ENCODE data around the gene CLK1.

Gene CLK1

GRCh38 chr2:200869014-200869413, 4.6 kb upstream of the CLK1 start:
- H3K27ac ChIP-seq (ENCODE audit: insufficient read depth in 1 of 2, low read depth in 1 of 2, low read length in 2 of 2, poor library complexity in 1 of 2, severe bottlenecking in 2 of 2): no peak overlapping the region
- CTCF ChIA-PET: interaction anchor here (1.6 to 2.2 kb wide), 3 partner anchors 9 to 14 kb away, joined by 4 to 7 read pairs (median 4); no protein-coding TSS in a partner anchor

GRCh38 chr2:200863782-200864175, 679 bp downstream of the CLK1 start:
- DNase-seq: peak in 1 of 3 donors; percentile 45
- Histone ChIP-seq H3K27ac (ENCODE audit: insufficient read depth in 1 of 2, low read depth in 1 of 2, low read length in 2 of 2, poor library complexity in 1 of 2, severe bottlenecking in 2 of 2) (peak overlapping the region; percentile 99 to 100), H3K4me3 (ENCODE audit: control insufficient read depth in 1 of 7, extremely low read depth in 1 of 7, insufficient read depth in 4 of 7, low read depth in 2 of 7, low read length in 6 of 7) (peak overlapping the region; percentile 80 to 100 (median 99)), H3K4me1 (ENCODE audit: control extremely low read depth in 1 of 4, control insufficient read depth in 4 of 4, insufficient read depth in 4 of 4, low read length in 3 of 4) (peaks cover 16 to 53% (median 28%) of the 10 kb centered on the region in 4 experiments), H3K27me3 (replicated peaks in 2 of 5; ENCODE audit: control insufficient read depth in 4 of 5, insufficient read depth in 5 of 5, low read length in 4 of 5) (no peaks in the 10 kb centered on the region), H3K36me3 (ENCODE audit: control insufficient read depth in 4 of 4, insufficient read depth in 4 of 4, low read length in 3 of 4) (peaks cover 8 to 33% (median 13%) of the 10 kb centered on the region in 4 experiments), H3K9me3 (ENCODE audit: control extremely low read depth in 1 of 5, control insufficient read depth in 4 of 5, insufficient read depth in 2 of 5, low read depth in 1 of 5, low read length in 4 of 5) (no peaks in the 10 kb centered on the region)
- CTCF ChIA-PET: interaction anchor here (0.6 to 2.1 kb wide), 6 partner anchors 13 to 39 kb away, joined by 3 to 6 read pairs (median 5); partner anchors contain the start of genes NIF3L1 and PPIL3
- POLR2A ChIA-PET: interaction anchor here (0.6 to 1.8 kb wide), 7 partner anchors 10 to 52 kb away, joined by 3 to 19 read pairs (median 4); partner anchors contain the start of genes BZW1, NIF3L1 and PPIL3
- under 1% methylated on average over 18 of the region's 19 CpGs for WGBS (ENCODE audit: insufficient coverage)

More at GRCh38 chr2:200869014-200869413, 4.6 kb upstream of the CLK1 start:
- 81% methylated on average over 2 of the region's 2 CpGs for WGBS (ENCODE audit: insufficient coverage)
- H3K4me3 ChIP-seq (ENCODE audit: control insufficient read depth in 1 of 7, extremely low read depth in 1 of 7, insufficient read depth in 4 of 7, low read depth in 2 of 7, low read length in 6 of 7): no peak overlapping the region
- POLR2A ChIA-PET: no interaction called here
- no peaks in the 10 kb centered on the region for H3K27me3 ChIP-seq (replicated peaks in 2 of 5; ENCODE audit: control insufficient read depth in 4 of 5, insufficient read depth in 5 of 5, low read length in 4 of 5)
- H3K36me3 ChIP-seq (ENCODE audit: control insufficient read depth in 4 of 4, insufficient read depth in 4 of 4, low read length in 3 of 4): peaks cover 9 to 13% (median 11%) of the 10 kb centered on the region in 4 experiments
- DNase-seq: peak in 1 of 3 donors; percentile 26
- H3K9me3 ChIP-seq (ENCODE audit: control extremely low read depth in 1 of 5, control insufficient read depth in 4 of 5, insufficient read depth in 2 of 5, low read depth in 1 of 5, low read length in 4 of 5): no peaks in the 10 kb centered on the region
- H3K4me1 ChIP-seq (ENCODE audit: control extremely low read depth in 1 of 4, control insufficient read depth in 4 of 4, insufficient read depth in 4 of 4, low read length in 3 of 4): peaks cover 4 to 25% (median 17%) of the 10 kb centered on the region in 4 experiments

DNA sequence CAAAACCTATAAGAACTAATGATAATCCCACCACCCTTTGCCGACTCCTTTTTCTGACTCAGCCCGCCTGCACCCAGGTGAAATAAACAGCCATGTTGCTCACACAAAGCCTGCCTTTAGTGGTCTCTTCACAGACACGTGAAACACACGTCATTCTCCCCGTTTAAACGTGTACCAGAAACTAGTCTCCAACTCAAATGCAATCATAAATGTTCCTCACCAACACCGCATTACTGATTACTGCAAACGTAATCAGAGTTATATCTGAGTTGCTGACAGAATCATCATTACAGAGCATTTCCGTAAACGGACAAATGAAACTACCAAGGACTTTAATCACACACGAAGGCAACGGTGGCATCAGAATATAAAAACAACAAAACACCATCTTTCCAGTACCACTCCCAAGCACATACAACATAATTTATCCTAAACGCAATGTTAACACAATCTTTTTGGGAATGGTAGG, 1.9 kb downstream of the CLK1 start:
- Histone ChIP-seq H3K4me1 (ENCODE audit: control extremely low read depth in 1 of 4, control insufficient read depth in 4 of 4, insufficient read depth in 4 of 4, low read length in 3 of 4) (peaks cover 16 to 53% (median 27%) of the 10 kb centered on the region in 4 experiments), H3K36me3 (ENCODE audit: control insufficient read depth in 4 of 4, insufficient read depth in 4 of 4, low read length in 3 of 4) (peaks cover 13 to 45% (median 23%) of the 10 kb centered on the region in 4 experiments), H3K27ac (ENCODE audit: insufficient read depth in 1 of 2, low read depth in 1 of 2, low read length in 2 of 2, poor library complexity in 1 of 2, severe bottlenecking in 2 of 2) (peak overlapping the region; percentile 99 to 100), H3K27me3 (replicated peaks in 2 of 5; ENCODE audit: control insufficient read depth in 4 of 5, insufficient read depth in 5 of 5, low read length in 4 of 5) (no peaks in the 10 kb centered on the region), H3K9me3 (ENCODE audit: control extremely low read depth in 1 of 5, control insufficient read depth in 4 of 5, insufficient read depth in 2 of 5, low read depth in 1 of 5, low read length in 4 of 5) (no peaks in the 10 kb centered on the region), H3K4me3 (ENCODE audit: control insufficient read depth in 1 of 7, extremely low read depth in 1 of 7, insufficient read depth in 4 of 7, low read depth in 2 of 7, low read length in 6 of 7) (peak overlapping the region in 6 of 7 experiments; percentile 80 to 100 (median 99))
- ChIA-PET POLR2A (interaction anchor here (1.0 kb wide), 1 partner anchor 26 kb away, joined by 3 read pairs; the partner anchor contains the start of genes NIF3L1 and PPIL3), CTCF (no interaction called here)
- DNase-seq: peak; percentile 59 to 84 (median 74)
- WGBS (ENCODE audit: insufficient coverage): 0% methylated on average over 10 of the region's 13 CpGs

DNA sequence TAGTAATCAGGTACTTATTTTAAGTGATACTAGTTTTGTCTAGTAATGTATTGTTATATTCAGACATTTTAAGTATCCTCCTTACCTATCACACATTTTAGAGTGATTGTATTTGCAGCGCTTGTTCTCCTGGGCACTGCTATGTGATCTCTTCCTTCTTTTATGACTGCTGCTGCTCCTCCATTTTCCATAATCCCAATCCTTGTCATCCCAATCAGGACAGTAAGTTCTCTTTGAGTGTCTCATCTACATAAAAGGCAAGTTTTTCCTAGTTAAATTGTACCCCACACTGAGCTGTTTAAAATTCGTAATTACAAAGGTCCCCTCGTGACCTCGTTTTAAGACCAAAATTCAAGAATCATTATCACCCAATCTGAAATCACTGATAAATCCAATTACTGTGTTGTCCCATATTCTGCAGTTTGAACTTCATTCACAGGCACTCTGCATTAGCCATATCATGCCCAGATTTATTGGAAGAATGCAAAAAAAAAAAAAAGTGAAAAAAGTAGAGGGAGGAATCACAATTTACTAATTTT, 2.8 kb downstream of the CLK1 start:
- WGBS (ENCODE audit: insufficient coverage): 9% methylated on average over 4 of the region's 4 CpGs
- peak overlapping the region in 6 of 7 experiments; percentile 80 to 100 (median 99) for H3K4me3 ChIP-seq (ENCODE audit: control insufficient read depth in 1 of 7, extremely low read depth in 1 of 7, insufficient read depth in 4 of 7, low read depth in 2 of 7, low read length in 6 of 7)
- H3K27ac ChIP-seq (ENCODE audit: insufficient read depth in 1 of 2, low read depth in 1 of 2, low read length in 2 of 2, poor library complexity in 1 of 2, severe bottlenecking in 2 of 2): peak overlapping the region in 1 of 2 experiments; percentile 100
- no peak for DNase-seq
- peaks cover 12 to 44% (median 20%) of the 10 kb centered on the region in 4 experiments for H3K4me1 ChIP-seq (ENCODE audit: control extremely low read depth in 1 of 4, control insufficient read depth in 4 of 4, insufficient read depth in 4 of 4, low read length in 3 of 4)
- H3K36me3 ChIP-seq (ENCODE audit: control insufficient read depth in 4 of 4, insufficient read depth in 4 of 4, low read length in 3 of 4): peaks cover 16 to 54% (median 30%) of the 10 kb centered on the region in 4 experiments
- CTCF ChIA-PET: no interaction called here
- POLR2A ChIA-PET: no interaction called here
- H3K9me3 ChIP-seq (ENCODE audit: control extremely low read depth in 1 of 5, control insufficient read depth in 4 of 5, insufficient read depth in 2 of 5, low read depth in 1 of 5, low read length in 4 of 5): no peaks in the 10 kb centered on the region
- H3K27me3 ChIP-seq (replicated peaks in 2 of 5; ENCODE audit: control insufficient read depth in 4 of 5, insufficient read depth in 5 of 5, low read length in 4 of 5): no peaks in the 10 kb centered on the region

- Histone ChIP-seq H3K4me3 (ENCODE audit: control insufficient read depth in 1 of 7, extremely low read depth in 1 of 7, insufficient read depth in 4 of 7, low read depth in 2 of 7, low read length in 6 of 7) (peak overlapping the region in 3 of 7 experiments; percentile 38 to 100 (median 99)), H3K4me1 (ENCODE audit: control extremely low read depth in 1 of 4, control insufficient read depth in 4 of 4, insufficient read depth in 4 of 4, low read length in 3 of 4) (peaks cover 12 to 38% (median 18%) of the 10 kb centered on the region in 4 experiments), H3K9me3 (ENCODE audit: control extremely low read depth in 1 of 5, control insufficient read depth in 4 of 5, insufficient read depth in 2 of 5, low read depth in 1 of 5, low read length in 4 of 5) (no peaks in the 10 kb centered on the region), H3K27ac (ENCODE audit: insufficient read depth in 1 of 2, low read depth in 1 of 2, low read length in 2 of 2, poor library complexity in 1 of 2, severe bottlenecking in 2 of 2) (peak overlapping the region in 1 of 2 experiments; percentile 100), H3K36me3 (ENCODE audit: control insufficient read depth in 4 of 4, insufficient read depth in 4 of 4, low read length in 3 of 4) (peaks cover 16 to 63% (median 41%) of the 10 kb centered on the region in 4 experiments), H3K27me3 (replicated peaks in 2 of 5; ENCODE audit: control insufficient read depth in 4 of 5, insufficient read depth in 5 of 5, low read length in 4 of 5) (no peaks in the 10 kb centered on the region)
- ChIA-PET CTCF (interaction anchor here (0.7 to 2.7 kb wide), 3 partner anchors 11 to 32 kb away, joined by 3 to 9 read pairs (median 4); no protein-coding TSS in a partner anchor), POLR2A (no interaction called here)
- 69% methylated on average over 7 of the region's 12 CpGs for WGBS (ENCODE audit: insufficient coverage)
- peak in 1 of 3 donors; percentile 48 for DNase-seq
Measured at GRCh38 chr2:200860092-200860795, 4.2 kb downstream of the CLK1 start.

DNA sequence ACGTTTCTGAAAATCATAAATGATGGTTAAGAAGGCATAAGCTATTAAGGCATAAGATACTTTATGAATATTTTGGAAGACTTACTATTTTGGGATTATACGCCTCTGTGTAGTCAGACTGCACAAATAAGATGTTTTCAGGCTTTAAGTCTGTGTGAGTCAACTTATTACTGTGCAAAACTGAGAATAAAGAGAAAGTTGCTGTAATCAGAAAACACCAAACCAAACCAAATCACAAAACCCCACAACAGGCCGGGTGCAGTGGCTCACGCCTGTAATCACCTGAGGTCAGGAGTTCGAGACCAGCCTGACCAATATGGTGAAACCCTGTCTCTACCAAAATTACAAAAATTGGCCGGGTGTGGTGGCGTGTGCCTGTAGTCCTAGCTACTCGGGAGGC, 7.7 kb downstream of the CLK1 start:
- no peak for DNase-seq
- Histone ChIP-seq H3K27ac (ENCODE audit: insufficient read depth in 1 of 2, low read depth in 1 of 2, low read length in 2 of 2, poor library complexity in 1 of 2, severe bottlenecking in 2 of 2) (no peak overlapping the region), H3K9me3 (ENCODE audit: control extremely low read depth in 1 of 5, control insufficient read depth in 4 of 5, insufficient read depth in 2 of 5, low read depth in 1 of 5, low read length in 4 of 5) (no peaks in the 10 kb centered on the region), H3K4me1 (ENCODE audit: control extremely low read depth in 1 of 4, control insufficient read depth in 4 of 4, insufficient read depth in 4 of 4, low read length in 3 of 4) (peaks cover 9 to 27% (median 12%) of the 10 kb centered on the region in 4 experiments), H3K4me3 (ENCODE audit: control insufficient read depth in 1 of 7, extremely low read depth in 1 of 7, insufficient read depth in 4 of 7, low read depth in 2 of 7, low read length in 6 of 7) (no peak overlapping the region), H3K27me3 (replicated peaks in 2 of 5; ENCODE audit: control insufficient read depth in 4 of 5, insufficient read depth in 5 of 5, low read length in 4 of 5) (no peaks in the 10 kb centered on the region), H3K36me3 (ENCODE audit: control insufficient read depth in 4 of 4, insufficient read depth in 4 of 4, low read length in 3 of 4) (peaks cover 32 to 94% (median 64%) of the 10 kb centered on the region in 4 experiments)
- ChIA-PET POLR2A (interaction anchor here (1.2 kb wide), 1 partner anchor 13 kb away, joined by 3 read pairs; no protein-coding TSS in a partner anchor), CTCF (interaction anchor here (1.3 to 1.5 kb wide), 2 partner anchors 28 to 42 kb away, joined by 3 to 4 read pairs; no protein-coding TSS in a partner anchor)
- 97% methylated on average over 7 of the region's 8 CpGs for WGBS (ENCODE audit: insufficient coverage)

All from common myeloid progenitor, CD34-positive (primary cell).